A549 (cell line): ENCODE data around the gene BTBD8.

Experiments
- FOSL2 ChIP-seq, 2 experiments: fragments of 450-650 bp in 1 of 2; fragments of >200 bp in 1 of 2; sonication (Bioruptor Twin) in 1 of 2; formaldehyde crosslinking; IDR thresholded peaks; 2 replicates each; pipeline versions ENCODE4 v1.5.0 to v1.6.1; 2016 to 2020; ENCODE audit warnings: mild to moderate bottlenecking in 1 of 2, moderate library complexity in 1 of 2
- NFE2L2 ChIP-seq: fragments of 150-350 bp; conservative IDR thresholded peaks from 2 replicates; pipeline ENCODE4 v1.6.1; 2014; ENCODE audit warnings: low read length
- POLR2A ChIP-seq: IDR thresholded peaks from 2 replicates; pipeline ENCODE4 v1.6.1; 2012; ENCODE audit warnings: mild to moderate bottlenecking, low read length
- SMC3 ChIP-seq: fragments of >200 bp; sonication (Bioruptor Twin); formaldehyde crosslinking; IDR thresholded peaks from 3 replicates; pipeline ENCODE4 v1.6.1; 2018; ENCODE audit warnings: inconsistent platforms
- ZFP36 ChIP-seq: fragments of 450-650 bp; IDR thresholded peaks from 2 replicates; pipeline ENCODE4 v1.6.1; 2014; ENCODE audit warnings: borderline replicate concordance; ENCODE audit not compliant: partially characterized antibody
- TF ChIP-seq, protein P1 (sequence below): fragments of >200 bp; sonication (Bioruptor Twin); formaldehyde crosslinking; IDR thresholded peaks from 3 replicates; pipeline ENCODE4 v1.5.1; 2016

GRCh38 chr1:92167151-92167550, 87.0 kb downstream of the BTBD8 start:
- TF ChIP-seq FOSL2 (IDR thresholded peaks at IDR 0.05), result no peak
- no peak for TF ChIP-seq FOSL2 (CRISPR knock-in tag; IDR thresholded peaks at IDR 0.05)
- TF ChIP-seq NFE2L2, result no peak
- no peak for TF ChIP-seq SMC3
- TF ChIP-seq POLR2A, result no peak
- TF ChIP-seq, protein P1, sequence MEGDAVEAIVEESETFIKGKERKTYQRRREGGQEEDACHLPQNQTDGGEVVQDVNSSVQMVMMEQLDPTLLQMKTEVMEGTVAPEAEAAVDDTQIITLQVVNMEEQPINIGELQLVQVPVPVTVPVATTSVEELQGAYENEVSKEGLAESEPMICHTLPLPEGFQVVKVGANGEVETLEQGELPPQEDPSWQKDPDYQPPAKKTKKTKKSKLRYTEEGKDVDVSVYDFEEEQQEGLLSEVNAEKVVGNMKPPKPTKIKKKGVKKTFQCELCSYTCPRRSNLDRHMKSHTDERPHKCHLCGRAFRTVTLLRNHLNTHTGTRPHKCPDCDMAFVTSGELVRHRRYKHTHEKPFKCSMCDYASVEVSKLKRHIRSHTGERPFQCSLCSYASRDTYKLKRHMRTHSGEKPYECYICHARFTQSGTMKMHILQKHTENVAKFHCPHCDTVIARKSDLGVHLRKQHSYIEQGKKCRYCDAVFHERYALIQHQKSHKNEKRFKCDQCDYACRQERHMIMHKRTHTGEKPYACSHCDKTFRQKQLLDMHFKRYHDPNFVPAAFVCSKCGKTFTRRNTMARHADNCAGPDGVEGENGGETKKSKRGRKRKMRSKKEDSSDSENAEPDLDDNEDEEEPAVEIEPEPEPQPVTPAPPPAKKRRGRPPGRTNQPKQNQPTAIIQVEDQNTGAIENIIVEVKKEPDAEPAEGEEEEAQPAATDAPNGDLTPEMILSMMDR, result no peak
- TF ChIP-seq ZFP36, result no peak
